GM12801 (cell line): Measurements from ENCODE around the gene IGFN1.

ENCODE experiments used
- TF ChIP-seq, protein P1 (sequence below): IDR thresholded peaks from one replicate; pipeline ENCODE4 v1.5.1; 2011; ENCODE audit warnings: control low read depth; ENCODE audit not compliant: insufficient read length; ENCODE audit errors: extremely low read depth

IGFN1 gene

DNA sequence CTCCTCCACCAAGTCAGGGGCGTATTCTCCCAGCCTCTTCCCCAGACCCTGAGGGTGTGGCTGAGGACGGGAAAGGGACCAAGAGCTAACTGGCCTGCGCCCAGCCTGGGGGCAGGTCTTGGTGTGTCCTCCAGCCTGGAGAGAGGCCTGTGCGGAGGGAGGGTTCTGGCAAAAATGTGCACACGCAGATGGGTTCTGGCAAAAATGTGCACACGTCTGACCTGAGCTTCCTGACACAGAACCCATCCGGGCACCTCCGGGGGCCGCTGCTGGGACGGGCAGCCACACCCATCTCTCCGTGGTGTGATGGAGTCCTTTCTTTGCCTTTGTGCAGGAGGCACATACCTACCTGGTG lies 69.6 kb downstream of the IGFN1 start:
- TF ChIP-seq, protein P1, sequence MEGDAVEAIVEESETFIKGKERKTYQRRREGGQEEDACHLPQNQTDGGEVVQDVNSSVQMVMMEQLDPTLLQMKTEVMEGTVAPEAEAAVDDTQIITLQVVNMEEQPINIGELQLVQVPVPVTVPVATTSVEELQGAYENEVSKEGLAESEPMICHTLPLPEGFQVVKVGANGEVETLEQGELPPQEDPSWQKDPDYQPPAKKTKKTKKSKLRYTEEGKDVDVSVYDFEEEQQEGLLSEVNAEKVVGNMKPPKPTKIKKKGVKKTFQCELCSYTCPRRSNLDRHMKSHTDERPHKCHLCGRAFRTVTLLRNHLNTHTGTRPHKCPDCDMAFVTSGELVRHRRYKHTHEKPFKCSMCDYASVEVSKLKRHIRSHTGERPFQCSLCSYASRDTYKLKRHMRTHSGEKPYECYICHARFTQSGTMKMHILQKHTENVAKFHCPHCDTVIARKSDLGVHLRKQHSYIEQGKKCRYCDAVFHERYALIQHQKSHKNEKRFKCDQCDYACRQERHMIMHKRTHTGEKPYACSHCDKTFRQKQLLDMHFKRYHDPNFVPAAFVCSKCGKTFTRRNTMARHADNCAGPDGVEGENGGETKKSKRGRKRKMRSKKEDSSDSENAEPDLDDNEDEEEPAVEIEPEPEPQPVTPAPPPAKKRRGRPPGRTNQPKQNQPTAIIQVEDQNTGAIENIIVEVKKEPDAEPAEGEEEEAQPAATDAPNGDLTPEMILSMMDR, result no peak

DNA sequence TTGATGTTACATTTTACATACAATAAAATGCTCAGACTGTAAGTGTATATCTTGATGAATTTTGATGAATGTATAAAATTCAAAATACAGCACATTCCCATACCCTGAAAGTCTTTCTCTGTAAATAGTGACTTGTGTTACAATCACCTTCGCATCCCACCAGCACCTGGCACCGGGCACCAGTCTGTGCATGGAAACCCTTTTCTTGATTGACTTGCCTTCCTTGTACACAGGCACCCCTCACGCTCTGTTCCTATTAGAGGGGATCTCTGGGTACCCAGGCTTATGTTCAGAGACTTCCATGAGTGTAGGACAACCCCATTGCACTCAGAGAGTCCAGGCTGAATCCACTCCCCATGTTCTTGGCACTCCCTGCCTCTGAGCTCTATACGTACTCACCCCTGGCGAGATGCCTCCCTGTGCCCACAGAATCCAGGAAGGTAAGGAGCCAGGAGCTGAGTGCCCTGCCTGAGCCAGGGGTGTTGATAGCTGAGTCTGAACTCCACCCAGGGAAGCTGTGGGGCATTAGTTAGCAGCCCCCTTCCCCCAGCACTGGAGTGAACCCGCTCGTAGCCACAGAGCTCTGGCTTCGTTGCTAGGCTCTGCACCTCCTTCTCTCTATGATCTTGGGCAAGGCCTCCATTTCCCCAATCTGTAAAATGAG lies 70.2 kb downstream of the IGFN1 start:
- TF ChIP-seq, protein P1, result no peak

DNA sequence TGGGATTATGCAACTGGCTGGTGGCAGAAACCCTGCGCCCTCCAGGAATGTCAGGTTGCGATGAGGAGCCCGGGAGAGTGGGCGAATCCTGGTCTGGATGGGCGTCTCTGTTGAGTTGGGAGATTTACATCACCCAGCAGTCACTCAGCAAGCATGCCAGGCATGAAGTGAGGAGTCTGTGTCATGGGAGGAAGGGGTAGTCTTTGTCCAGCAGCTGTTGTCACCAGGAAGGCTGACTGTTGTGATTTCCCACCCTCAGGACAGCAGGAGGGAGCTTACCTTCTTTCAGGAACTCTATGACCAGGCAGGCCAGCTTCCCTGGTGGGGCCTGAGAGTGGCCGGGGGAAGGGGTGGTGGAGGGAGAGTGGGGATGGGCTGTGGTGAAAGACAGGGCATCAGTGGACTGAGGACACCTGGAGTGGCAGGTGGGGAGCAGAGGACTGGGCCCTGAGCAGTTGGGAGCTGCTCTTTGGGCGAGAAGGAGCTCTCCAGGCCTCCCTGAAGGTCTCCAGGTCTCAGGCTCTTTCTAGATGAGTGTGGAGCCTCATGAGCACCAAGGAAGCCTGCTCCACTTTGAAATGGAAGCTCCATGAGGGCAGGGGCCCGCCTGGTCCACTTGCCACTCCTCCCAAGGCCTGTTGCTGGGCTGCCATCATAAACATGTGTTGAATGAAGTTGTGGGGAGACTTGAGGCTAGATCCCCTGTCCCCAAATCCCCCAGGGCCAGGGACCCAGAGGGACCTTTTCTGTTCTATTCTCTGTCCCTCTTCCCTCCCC lies 71.3 kb downstream of the IGFN1 start:
- TF ChIP-seq, protein P1, result no peak

DNA sequence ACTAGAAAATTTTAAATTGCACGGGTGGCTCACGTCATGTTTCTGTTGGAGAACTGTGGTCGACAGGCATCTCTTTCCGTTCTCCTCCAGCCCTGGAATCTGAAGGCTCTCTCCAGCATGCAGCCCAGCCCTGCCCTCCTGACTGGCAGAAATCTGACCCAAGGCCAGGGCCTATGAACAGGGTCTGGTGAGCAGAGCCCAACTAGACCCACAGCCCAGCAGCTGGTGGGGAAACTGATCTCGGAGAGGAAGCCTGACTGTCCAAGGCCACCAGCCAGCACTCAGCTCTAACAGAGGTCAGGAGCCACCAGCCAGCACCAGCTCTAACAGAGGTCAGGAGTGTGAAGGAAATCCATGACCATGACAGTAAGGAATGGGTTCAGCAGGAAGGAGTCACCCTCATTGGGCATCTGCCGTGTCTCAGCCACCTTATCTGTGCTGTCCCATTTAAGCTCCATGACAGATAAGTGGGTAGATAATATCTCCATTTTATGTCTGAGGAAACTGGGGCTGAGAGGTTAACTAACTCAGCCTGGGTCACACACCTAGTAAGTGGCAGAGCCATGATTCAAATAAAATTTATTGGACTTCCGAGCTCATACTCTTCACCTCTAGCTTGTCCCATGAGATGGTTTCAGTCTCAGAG lies 72.5 kb downstream of the IGFN1 start:
- TF ChIP-seq, protein P1, result no peak

DNA sequence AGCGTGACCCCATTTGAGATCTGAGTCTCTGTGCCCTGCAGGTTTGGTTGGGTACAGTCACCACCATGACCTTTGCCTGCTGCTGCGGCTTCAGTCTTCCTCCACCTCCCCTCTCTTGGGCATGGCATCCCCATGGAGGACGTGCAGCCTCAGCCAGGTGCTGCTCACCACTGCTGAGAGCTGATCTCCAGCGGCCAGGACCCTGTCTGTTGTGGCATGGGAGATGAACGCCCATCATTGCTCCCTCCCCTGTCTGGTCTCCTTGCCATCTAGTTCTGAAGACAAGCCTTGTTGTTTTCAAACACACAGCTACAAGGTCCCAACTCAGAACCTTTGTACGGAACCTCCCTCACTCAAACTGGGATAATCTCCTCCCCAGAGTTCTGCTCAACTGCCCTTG lies 73.4 kb downstream of the IGFN1 start:
- TF ChIP-seq, protein P1, result no peak

DNA sequence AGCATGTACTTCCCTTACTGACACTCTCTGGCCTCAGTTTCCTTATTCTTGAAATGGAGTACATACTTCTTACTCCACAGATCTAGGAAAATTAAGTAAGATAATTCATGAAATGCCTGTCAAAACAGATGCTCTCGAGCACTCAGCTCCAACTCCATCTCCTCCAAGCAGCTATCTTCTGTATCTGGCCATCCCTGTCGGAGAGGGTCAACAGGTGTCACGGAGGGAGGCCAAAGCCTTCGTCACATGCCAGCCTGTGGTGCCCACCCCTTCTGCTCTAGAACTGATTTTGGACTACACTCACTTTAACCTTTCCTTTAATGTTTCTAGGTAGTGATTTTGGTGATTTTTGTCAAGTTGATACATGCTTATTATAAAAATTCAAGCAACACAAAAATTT lies 73.9 kb downstream of the IGFN1 start:
- TF ChIP-seq, protein P1, result no peak

DNA sequence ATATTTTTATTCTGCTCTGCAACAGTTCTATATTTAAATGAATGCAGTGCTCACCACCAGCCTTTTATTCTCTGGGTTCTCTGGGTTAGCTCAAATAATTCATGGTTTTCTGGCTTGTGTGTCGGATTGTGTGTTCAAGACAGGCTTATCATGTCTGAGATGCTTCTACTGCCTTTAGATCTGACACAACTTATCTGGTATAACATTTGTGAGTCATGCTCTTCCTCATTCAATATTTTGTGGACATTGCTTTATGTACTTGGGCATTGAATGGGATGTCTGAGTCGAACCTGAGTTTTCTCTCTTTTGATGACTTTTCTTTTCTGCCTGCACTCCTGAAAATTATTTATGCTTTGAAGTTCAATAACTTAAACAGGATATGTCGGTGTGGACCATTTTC lies 75.1 kb downstream of the IGFN1 start:
- TF ChIP-seq, protein P1, result no peak
